HG02852 (cell line): Measurements from ENCODE around the gene GCC1.

ENCODE experiments used
- ATAC-seq: cut with Tn5 transposase; IDR thresholded peaks from one replicate; pipeline ENCODE4 v1.9.1; 2021; ENCODE audit warnings: mild to moderate bottlenecking, moderate library complexity; ENCODE audit not compliant: unreplicated experiment

The GCC1 gene

DNA sequence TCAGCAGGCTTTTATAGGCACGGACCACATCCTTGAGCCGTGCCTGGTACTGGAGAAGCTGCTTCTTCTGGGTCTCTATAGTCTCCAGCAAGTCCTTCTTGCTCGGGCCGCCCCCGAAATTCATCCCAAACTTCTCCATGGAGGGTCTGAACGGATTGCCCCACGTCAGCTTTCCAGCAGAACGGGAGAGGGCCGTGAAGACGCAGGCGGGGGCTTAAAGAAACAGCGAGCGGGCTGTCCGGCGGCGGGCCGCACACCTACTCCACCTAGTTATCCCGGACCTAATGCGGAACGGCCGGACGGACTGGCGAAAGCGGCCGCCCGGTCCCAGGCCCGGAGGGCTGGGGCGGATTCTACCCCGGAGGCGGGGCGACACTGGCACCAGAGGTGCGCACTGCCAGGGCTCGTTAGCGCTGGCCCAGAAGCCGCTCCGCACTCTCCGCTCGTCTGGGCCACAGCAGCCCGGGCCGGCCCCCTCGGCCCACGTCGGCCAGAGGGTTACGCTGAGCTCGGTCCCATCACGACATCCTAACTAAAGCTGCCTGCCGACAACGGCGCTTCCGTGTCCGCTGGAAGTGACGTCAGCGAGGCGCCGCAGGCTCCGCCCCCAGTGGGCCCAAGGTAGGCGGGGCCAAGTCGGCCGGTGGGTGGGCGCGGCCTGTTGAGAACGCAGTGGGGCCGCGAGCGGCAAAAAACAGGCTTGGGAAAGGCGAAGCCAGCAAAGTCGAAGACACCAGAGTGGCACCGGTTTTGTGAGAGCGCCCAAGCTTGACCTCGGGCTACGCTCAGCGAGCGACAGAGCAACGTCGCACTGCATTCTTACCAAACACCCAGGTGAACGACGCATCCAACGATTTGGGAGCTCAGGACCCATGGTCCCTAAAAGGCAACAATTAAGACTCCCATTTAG is at the start of gene GCC1:
Gene GCC1, minus strand, starts transcription at position 553 of the 910 bp plus-strand sequence. Its CDS starts 414 bp downstream, at position 139.
- peak; percentile 75 for ATAC-seq

DNA sequence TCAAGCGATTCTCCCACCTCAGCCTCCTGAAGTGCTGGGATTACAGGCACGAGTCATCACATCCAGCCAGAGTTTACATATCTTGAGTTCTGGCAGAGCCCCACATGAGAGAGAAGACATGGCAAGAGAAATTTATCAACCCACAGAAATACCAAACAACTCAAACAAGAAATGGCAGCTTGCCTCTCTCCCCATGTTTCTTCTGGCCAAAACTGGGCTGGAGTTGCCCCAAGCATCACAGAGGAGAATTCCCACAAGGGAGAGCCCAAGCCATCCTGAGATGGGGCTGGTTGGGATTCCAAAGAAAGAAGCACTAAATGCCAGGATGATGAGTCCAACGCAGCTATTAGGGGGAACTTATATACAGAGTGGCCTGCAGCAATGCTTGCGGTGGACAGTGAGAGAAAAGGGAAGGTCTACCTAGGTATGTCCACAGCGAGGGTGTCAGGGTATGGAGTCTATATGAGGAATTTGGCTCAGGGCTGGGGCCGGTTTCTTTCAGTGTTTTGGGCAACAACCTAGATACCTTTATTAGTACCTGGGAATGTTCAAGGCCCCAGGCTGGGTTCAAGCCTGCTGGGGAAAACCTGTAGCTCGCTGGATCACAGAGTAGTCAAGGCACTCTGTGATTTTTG is 47.0 kb upstream of the GCC1 start:
- ATAC-seq = no peak

DNA sequence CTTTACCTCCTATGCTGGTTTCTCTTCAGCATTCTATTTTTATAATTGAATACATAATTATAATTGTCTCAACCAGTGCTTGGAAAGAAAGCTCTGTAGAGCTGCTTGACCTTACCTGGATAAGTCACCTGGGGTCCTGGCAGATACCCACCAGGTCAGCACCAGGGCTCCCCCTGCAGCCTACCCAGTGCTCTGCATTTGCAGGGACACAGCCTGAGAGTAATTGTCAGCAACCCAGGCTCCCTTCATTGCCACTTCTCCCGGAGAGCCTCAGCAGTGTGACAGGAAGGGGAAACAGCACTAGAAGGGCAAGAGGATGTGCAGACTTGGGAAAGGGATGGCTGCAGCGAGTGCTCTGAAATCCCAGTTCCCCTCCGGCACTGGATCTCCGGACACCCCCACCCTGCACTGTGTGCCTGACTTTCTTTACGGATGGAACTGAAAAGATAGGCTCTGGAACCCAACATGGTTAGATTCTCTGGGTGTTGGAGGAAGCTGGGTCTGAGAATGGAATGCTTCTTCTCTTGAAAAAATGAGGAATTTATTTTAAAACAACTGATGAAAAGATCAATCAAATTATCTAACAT is 44.0 kb upstream of the GCC1 start:
- no peak for ATAC-seq

DNA sequence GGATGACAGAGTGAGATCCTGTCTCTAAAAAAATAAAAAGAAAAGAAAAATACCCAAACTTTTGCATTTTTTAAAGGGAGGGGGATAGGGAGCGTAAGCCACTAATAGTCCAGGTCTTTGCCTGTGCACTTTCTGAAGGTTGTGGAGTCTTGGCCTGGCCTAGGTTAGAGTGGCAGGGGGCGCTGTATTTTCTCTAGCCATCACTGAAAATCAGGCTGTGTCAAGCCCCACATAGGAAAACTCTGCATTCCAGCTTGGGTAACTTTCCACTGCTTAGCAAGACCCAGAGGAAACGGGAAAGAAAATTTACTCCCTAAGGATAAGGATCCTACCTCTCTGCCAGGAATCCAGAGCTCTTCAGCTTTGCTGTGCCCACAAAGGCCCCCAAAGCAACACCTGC is 43.0 kb upstream of the GCC1 start:
- no peak for ATAC-seq

DNA sequence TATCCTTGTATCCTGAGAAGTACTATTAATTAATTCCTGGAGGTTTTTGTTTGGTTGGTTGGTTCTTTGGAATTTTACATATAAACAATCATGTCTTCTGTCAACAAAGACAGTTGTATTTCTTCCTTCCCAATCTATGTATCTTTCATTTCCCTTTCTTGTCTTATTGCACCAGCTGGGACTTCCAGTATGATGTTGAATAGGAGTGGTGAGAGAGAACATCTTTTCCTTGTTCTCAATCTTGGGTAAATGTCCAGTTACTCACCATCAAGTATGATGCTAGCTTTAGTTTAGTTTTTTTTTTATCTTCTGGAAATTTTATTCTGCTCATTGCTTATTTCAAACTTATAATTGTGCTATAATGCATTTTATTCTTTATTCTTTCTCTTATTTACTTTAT is 39.9 kb upstream of the GCC1 start:
- ATAC-seq = no peak

DNA sequence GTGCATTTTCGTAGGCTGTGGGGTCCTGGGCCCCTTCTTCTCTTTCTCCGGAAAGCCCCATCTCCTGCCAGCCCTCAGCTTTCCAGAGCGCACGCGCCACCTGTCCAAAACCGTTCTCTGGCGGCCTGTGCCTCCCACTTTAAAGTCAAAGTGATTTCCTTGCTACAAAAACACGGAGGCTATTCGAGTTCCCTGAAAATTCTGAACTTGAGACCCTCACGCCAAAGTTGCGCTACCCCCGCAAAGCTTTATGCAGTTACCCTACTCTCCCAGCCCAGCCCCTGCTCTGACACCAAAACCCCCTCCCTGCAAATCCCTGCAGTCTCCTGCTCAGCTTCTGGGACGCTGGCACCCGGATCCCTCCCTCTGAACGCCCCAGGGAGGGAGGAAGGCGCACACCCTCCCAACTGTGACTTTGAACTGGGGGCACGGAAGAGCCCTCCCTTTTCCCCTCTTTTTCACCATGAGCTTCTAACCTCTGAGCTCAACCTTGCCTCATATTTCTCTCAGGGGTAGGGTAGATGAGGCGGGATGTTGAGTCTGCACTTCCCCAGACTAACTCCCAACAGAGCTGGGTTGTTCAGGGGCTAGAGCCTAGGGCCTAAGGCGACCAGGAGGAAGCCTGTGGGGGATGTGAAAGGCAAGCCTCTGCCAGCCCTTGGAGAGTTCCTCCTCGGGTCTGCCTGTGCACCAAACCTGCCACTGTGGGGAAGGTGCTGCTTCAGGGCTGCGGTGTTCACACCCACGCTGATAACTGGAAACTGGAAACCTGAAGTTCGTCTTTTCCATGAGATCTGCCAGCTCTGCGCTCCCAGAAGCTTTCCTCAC is 35.2 kb upstream of the GCC1 start:
- ATAC-seq = no peak

GRCh38 chr7:127619681-127620405 is 34.4 kb upstream of the GCC1 start:
- no peak for ATAC-seq

DNA sequence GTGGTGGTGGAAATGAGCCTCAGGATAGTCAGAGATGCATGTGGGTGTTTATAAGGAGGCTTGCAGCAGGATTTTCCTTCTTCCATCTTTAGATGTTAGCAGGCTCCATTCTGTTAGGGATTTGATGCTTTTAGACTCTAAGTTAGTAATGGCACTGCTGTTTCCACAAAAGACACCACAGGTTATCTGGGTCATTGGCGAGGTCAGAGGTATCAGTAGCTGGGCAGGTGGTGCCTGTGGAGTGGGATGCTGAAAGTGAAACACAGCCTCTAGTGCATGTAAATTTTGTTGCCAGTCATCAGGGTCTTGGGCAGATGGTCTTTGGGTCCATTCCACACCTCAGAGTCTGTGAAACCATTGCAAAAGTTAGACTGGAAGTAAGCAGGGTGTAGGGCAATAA is 33.4 kb upstream of the GCC1 start:
- ATAC-seq = no peak

- no peak for ATAC-seq
Observed at GRCh38 chr7:127618042-127618441, 32.6 kb upstream of the GCC1 start, which contains the start of gene PAX4. Gene PAX4 (minus strand): TSS chr7:127618142. CDS start chr7:127615928, 2,214 bp downstream.

DNA sequence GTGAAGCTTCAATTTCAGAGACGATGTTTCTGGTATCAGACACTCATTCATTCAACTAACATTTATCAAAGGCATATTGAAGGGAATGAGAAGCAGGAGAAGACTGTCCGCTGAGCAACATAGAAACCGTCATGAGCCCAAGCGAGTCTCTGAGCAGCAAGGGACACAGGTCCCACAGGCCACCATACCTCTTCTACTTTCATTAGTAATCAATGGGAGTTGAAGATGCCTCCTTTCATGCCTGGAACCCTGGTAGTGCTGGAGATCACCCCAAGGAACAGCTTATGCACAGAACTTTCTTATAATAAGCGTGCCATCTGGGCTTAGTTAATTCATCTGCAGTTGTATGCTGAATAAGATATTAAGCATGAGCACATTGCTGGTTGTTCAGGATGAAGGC is 31.3 kb upstream of the GCC1 start:
- ATAC-seq = no peak

- ATAC-seq = no peak
Observed at GRCh38 chr7:127612263-127612662, 26.9 kb upstream of the GCC1 start.

DNA sequence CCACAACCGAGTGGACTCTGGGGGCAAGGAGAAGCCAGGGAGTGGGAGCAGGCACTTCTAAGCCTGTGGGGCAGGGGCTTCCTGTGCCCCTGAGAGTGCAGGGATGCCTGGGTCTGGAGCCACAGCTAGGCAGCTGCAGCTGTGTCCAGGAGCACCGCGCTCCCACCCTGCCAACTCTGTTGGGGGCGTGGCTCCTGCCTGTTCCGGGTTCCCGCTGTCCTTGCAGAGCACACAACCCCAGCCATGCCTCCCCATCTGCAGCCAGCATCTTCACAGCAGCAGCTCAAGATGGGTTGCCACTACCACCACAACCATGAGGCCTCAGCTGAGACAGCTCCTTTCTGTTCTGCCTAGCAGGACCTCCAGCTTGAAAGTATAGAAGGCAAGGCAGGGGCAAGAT is 23.9 kb upstream of the GCC1 start:
- ATAC-seq = no peak

DNA sequence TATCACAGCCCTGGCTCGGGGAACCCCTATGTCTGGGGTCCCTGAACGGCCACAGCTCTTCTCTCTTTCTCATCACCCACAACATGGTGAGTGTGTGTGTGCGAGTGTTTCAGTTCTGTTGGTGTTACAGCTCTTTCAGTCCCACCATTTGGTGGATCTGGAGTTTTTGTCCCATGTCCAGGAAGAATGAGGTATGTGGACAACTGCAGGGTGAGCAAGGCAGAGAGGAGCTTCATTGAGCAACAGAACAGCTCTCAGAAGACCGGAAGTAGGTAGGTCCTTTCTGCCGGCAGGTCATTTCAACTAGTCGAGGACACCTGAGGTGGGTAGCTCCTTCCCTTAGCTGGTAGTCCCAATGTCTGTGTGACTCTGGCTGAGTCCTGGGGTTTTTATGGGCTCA is 23.1 kb upstream of the GCC1 start:
- no peak for ATAC-seq

- ATAC-seq = no peak
Observed at GRCh38 chr7:127600885-127601284, 15.5 kb upstream of the GCC1 start.

DNA sequence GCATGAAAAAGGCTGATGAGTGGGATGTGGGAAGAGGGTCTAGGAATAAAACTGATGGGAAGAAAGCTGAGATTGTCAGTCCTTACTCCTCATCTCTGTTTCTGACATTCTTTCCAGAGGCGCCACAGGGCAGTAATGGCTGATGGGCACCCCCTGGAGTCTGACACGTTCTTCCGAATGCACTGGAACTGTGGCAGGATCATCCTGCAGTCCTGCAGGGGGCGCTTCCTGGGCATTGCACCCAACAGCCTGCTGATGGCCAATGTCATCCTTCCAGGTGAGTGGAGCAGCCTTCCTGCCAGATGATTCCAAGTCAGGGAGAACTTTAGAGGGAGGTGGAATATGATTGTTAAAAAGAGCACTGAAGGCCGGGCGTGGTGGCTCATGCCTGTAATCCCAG is 12.9 kb upstream of the GCC1 start:
- no peak for ATAC-seq

DNA sequence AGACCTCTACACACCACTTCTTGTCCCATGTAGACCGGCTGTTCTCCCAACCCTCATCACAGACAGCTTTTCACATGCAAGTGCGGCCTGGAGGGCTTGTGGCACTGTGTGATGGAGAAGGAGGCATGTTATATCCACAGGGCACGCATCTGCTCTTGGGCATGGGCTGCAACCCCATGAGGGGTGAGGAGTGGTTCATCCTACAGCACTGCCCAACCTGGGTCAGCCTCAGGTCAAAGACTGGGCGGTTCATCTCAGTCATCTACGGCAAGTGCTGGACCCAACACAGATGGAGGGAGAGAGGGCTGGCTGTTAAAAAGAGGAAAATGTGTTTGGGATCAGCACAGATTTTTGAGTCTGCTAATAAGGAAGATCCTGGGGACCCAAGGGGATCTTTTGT is 10.3 kb upstream of the GCC1 start:
- ATAC-seq = no peak

DNA sequence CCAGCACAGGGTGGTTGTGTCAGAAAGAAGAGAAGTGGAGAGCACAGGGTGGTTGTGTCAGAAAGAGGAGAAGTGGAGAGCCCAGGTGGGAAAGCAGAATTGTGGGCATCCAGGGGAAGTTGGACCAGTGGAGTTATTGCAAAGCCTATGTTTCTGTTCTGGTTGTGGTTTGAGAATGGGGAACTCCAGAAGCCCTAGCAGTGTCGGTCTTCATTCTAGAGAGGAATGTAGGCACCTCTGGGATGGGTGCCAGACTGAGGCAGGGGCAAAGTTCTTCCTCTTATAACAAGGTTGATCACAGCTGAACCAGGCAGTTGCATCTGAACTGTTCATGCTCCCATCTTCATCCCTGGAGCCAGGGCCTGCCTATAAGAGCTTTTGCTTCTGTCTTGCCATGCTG is 9.1 kb upstream of the GCC1 start:
- ATAC-seq = no peak

DNA sequence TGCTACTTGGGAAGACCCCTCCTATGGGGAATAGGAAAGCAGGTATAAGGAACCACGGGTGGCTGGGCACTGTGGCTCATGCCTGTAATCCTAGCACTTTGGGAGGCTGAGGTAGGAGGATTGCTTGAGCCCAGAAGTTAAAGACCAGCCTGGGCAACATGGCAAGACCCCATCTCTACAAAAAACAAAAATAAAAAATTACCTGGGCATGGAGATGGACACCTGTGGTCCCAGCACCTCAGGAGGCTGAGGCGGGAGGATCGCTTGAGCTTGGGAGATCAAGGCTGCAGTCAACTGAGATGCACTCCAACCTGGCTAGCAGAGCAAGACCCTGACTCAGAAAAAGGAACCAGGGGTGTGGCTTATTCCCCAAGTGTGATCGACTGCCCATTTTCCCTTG is 7.2 kb upstream of the GCC1 start:
- no peak for ATAC-seq

DNA sequence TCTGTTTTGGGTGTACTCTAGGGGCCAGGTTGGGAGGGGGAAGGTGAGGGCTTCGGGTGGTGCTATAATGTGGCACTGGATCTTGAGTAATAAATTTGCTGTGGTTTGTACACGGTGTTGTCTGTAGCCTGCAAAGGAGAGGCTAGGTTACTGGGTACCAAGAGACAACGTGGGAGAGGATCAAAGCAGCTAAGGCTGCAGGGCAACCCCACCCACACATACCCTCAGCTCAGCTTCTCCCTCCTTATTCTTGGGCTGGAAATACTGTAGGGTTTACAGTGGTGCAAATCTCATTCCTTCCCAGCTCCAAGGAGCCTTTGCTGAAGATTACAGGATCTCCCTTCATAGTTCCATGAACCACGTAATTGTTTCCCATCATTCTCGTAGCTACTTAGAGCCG is 6.2 kb upstream of the GCC1 start:
- no peak for ATAC-seq

GRCh38 chr7:127591189-127591588 is 5.8 kb upstream of the GCC1 start:
- ATAC-seq = no peak
